Panc1 (cell line): ENCODE results near the gene PPM1K. TPM values are rescaled to one million over a fixed set of nuclear protein-coding genes. Genes with fewer than 3 reads are reported as not detected.

Experiments used
- total RNA-seq: library from RNA; stranded (reverse); gene quantifications from one replicate; pipeline ENCODE4 v1.2.1, GENCODE V29; 2021; ENCODE audit not compliant: unreplicated experiment

Gene PPM1K
- total RNA-seq, 1 experiment from 2014 or later: 2.1 TPM

Other genes with a start within 250 kb of the PPM1K start
- gene ABCG2, start 125.9 kb downstream of the PPM1K start, total RNA-seq: 63.3 TPM
- gene HERC6, start 94.3 kb upstream of the PPM1K start, total RNA-seq: 1.2 TPM
- gene HERC5, start 172.6 kb upstream of the PPM1K start, total RNA-seq: 6.7 TPM
- 37.6 TPM for gene PYURF, start 239.2 kb upstream of the PPM1K start, total RNA-seq